Panc1 (cell line): ENCODE results near the gene KANSL1L.
"Not testable (repeated sequence)": the region's sequence is repeated elsewhere in the genome, so short reads cannot be mapped to it uniquely, and the experiment has no call there.

Source experiments
- CTCF ChIP-seq: fragments of 450-650 bp; IDR thresholded peaks from 2 replicates; pipeline ENCODE4 v1.5.1; 2017; ENCODE audit warnings: mild to moderate bottlenecking
- POLR2AphosphoS5 ChIP-seq: IDR thresholded peaks from 2 replicates; pipeline ENCODE4 v1.6.1; 2012; ENCODE audit warnings: mild to moderate bottlenecking, low read depth, low read length, moderate library complexity

GRCh38 chr2:210183936-210184335 is 12.7 kb upstream of the KANSL1L start:
- not testable (repeated sequence) for TF ChIP-seq CTCF, POLR2AphosphoS5
